Erythroblast (primary cell): ENCODE data around the gene EVC2.

ENCODE experiments used
- GATA1 ChIP-seq: IDR thresholded peaks from 2 replicates; pipeline ENCODE4 v1.6.1; 2011; ENCODE audit warnings: low read depth, mild to moderate bottlenecking, control low read depth, low read length, moderate library complexity
- POLR2A ChIP-seq: IDR thresholded peaks from 2 replicates; pipeline ENCODE4 v1.6.1; 2011; ENCODE audit warnings: mild to moderate bottlenecking, low read length

DNA sequence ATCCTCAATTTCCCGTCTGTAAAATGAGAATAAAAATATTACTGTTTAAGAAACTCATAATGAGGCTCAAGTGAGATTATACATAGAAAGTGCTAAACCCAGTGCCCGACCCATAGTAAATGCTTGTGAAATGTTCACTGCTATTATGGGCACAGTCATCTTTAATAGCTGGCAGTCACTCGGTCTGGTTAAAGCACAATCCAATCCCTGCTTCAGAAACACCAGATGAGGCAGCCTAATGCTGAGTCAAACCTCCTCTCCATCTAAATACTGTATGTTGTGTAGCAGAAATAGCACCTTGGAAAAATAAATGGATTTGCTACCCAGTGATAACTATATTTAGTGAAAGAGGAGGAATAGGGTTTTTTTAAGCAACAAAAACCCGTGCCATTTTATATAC, 14.5 kb downstream of the EVC2 start:
- no peak for TF ChIP-seq POLR2A
- TF ChIP-seq GATA1 = no peak
